ENCODE measurements around the gene KLHL26. TPM values are rescaled to one million over a fixed set of nuclear protein-coding genes. Genes with fewer than 3 reads are reported as not detected.

KLHL26 gene
- total and polyA plus RNA-seq, 9 of the 15 experiments (the other 6 are each of a cell fraction or from before 2014, with no cell fraction given): 0.13 to 13.3 (median 1.4) TPM

GRCh38 chr19:18588611-18589379 is 48.0 kb upstream of the KLHL26 start, which contains the start of gene REX1BD (continued):
- TF ChIP-seq PRPF4 (IDR thresholded peaks at IDR 0.05; ENCODE audit: insufficient read depth, low read depth, low read length, poor library complexity, severe bottlenecking) (no peak), RFX7 (CRISPR knock-in tag; IDR thresholded peaks at IDR 0.05) (no peak), ILF3 (IDR thresholded peaks at IDR 0.05; ENCODE audit: borderline replicate concordance) (no peak), MITF (IDR thresholded peaks at IDR 0.05) (no peak), KAT2B (IDR thresholded peaks at IDR 0.05; ENCODE audit: low read depth, low read length) (no peak), RNF219 (CRISPR knock-in tag; IDR thresholded peaks at IDR 0.05) (no peak), ZNF280A (IDR thresholded peaks at IDR 0.05; ENCODE audit: low read depth, partially characterized antibody) (no peak), MTA2 (IDR thresholded peaks at IDR 0.05; ENCODE audit: low read depth) (0 out of 2 replicates have a peak, but pooled peaks have one; percentile 20), ZNF589 (CRISPR knock-in tag; IDR thresholded peaks at IDR 0.05; ENCODE audit: low read depth) (0 out of 2 replicates have a peak, but pooled peaks have one; percentile 56), GABPB2 (CRISPR knock-in tag; conservative IDR thresholded peaks at IDR 0.05) (no peak), RERE (CRISPR knock-in tag; IDR thresholded peaks at IDR 0.05; ENCODE audit: borderline replicate concordance) (no peak), SFPQ (IDR thresholded peaks at IDR 0.05; ENCODE audit: low read depth, low read length) (no peak)
